Cardiac fibroblast (primary cell): Measurements from ENCODE around the gene FGFR4.

Experiments
- DNase-seq, 2 donors: peaks; one replicate each; pipeline versions ENCODE4 v3.0.0 to v3.0.0-alpha.2; 2010; ENCODE audit warnings: low read depth in 2 of 2
- H3K4me3 ChIP-seq, 2 donors: replicated peaks in 1 of 2; 1 replicate in 1 of 2; 2 replicates in 1 of 2; pipeline ENCODE4 v1.5.1; 2011; ENCODE audit warnings: low read depth in 2 of 2, low read length in 2 of 2, mild to moderate bottlenecking in 2 of 2, moderate library complexity in 1 of 2
- TF ChIP-seq, protein P1 (sequence below): IDR thresholded peaks from one replicate; pipeline ENCODE4 v1.5.1; 2011; ENCODE audit warnings: low read depth, mild to moderate bottlenecking, low read length, inconsistent platforms

Gene FGFR4

GRCh38 chr5:177094224-177095087 is 7.7 kb downstream of the FGFR4 start:
- DNase-seq: peak; percentile 87 to 94
- TF ChIP-seq, protein P1, sequence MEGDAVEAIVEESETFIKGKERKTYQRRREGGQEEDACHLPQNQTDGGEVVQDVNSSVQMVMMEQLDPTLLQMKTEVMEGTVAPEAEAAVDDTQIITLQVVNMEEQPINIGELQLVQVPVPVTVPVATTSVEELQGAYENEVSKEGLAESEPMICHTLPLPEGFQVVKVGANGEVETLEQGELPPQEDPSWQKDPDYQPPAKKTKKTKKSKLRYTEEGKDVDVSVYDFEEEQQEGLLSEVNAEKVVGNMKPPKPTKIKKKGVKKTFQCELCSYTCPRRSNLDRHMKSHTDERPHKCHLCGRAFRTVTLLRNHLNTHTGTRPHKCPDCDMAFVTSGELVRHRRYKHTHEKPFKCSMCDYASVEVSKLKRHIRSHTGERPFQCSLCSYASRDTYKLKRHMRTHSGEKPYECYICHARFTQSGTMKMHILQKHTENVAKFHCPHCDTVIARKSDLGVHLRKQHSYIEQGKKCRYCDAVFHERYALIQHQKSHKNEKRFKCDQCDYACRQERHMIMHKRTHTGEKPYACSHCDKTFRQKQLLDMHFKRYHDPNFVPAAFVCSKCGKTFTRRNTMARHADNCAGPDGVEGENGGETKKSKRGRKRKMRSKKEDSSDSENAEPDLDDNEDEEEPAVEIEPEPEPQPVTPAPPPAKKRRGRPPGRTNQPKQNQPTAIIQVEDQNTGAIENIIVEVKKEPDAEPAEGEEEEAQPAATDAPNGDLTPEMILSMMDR: no peak

GRCh38 chr5:177095088-177095669 is 8.5 kb downstream of the FGFR4 start:
- TF ChIP-seq, protein P1: no peak
- no peak overlapping the region for H3K4me3 ChIP-seq
- no peak for DNase-seq

More at GRCh38 chr5:177094224-177095087, 7.7 kb downstream of the FGFR4 start:
- no peak overlapping the region for H3K4me3 ChIP-seq

DNA sequence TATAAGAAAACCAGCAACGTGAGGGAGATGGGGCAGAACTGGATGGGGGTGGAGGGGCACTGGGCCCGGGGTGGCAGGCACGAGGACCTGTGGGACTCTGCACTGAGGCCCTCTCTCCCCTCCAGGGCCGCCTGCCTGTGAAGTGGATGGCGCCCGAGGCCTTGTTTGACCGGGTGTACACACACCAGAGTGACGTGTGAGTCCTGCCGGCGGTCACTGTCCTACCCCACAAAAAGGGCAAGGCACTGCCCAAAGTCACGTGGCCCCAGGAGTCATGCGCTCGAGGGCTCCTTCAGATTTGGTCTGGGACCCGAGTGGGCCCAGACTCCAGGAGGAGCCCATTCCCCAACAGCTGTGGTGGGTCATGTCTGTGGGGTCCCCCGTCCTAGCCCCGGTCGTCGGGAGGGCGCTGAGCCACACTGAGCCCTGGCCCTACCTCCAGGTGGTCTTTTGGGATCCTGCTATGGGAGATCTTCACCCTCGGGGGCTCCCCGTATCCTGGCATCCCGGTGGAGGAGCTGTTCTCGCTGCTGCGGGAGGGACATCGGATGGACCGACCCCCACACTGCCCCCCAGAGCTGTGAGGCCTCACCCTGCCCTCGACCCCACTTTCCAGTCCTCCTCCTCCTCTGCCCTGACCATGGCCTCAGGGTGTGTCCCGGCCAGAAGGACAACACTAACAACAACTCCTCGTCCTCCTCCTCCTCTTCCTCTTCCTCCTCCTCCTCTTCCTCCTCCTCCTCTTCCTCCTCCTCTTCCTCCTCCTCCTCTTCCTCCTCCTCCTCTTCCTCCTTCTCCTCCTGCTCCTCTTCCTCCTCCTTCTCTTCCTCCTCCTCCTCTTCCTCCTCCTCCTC is 9.7 kb downstream of the FGFR4 start:
- no peak overlapping the region for H3K4me3 ChIP-seq
- DNase-seq: no peak
- TF ChIP-seq, protein P1: no peak

- TF ChIP-seq, protein P1: no peak
- DNase-seq: no peak
- no peak overlapping the region for H3K4me3 ChIP-seq
Observed at GRCh38 chr5:177097016-177097985, 10.6 kb downstream of the FGFR4 start.

DNA sequence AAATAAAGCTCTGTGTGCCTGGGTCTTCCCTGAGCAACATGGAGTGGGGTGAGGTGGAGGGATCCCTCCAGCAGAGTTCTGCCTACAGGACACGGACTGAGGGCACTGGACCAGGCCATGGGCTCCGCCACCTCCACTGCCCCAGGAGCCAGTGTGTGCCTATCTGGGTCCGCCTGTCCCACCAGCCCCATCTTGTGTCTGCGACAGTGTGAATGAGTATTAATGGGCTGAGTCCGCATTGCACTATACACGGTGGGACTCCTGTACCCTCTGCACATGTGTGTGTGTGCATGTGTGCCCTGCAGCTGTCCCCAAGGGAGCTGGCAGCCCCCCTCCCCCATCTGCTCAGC is 11.4 kb downstream of the FGFR4 start:
- no peak for DNase-seq
- TF ChIP-seq, protein P1: no peak
- H3K4me3 ChIP-seq: no peak overlapping the region
